Measurements from ENCODE around the gene TPPP.

TPPP gene

GRCh38 chr5:624951-625230, 68.3 kb downstream of the TPPP start:
- no peak for DNase-seq (ENCODE audit: low spot score)

- DNase-seq (ENCODE audit: low spot score) = no peak
Observed at GRCh38 chr5:624118-624950, 68.8 kb downstream of the TPPP start.

- DNase-seq (ENCODE audit: low spot score) = no peak
Observed at GRCh38 chr5:623531-623930, 69.6 kb downstream of the TPPP start.

GRCh38 chr5:622946-623522, 70.1 kb downstream of the TPPP start:
- DNase-seq (ENCODE audit: low spot score) = no peak

GRCh38 chr5:622359-622758, 70.8 kb downstream of the TPPP start:
- no peak for DNase-seq (ENCODE audit: low spot score)

GRCh38 chr5:621341-621761, 71.8 kb downstream of the TPPP start:
- no peak for DNase-seq (ENCODE audit: low spot score)

- no peak for DNase-seq (ENCODE audit: low spot score)
Observed at GRCh38 chr5:620586-621180, 72.5 kb downstream of the TPPP start.

GRCh38 chr5:620152-620551, 73.0 kb downstream of the TPPP start:
- DNase-seq (ENCODE audit: low spot score) = no peak

GRCh38 chr5:619444-619843, 73.7 kb downstream of the TPPP start:
- no peak for DNase-seq (ENCODE audit: low spot score)

- DNase-seq (ENCODE audit: low spot score) = no peak
Observed at GRCh38 chr5:618450-618849, 74.7 kb downstream of the TPPP start.

- no peak for DNase-seq (ENCODE audit: low spot score)
Observed at GRCh38 chr5:617896-618295, 75.3 kb downstream of the TPPP start.

GRCh38 chr5:616484-617039, 76.6 kb downstream of the TPPP start:
- no peak for DNase-seq (ENCODE audit: low spot score)

GRCh38 chr5:612498-613424, 80.4 kb downstream of the TPPP start:
- peak; percentile 16 for DNase-seq (ENCODE audit: low spot score)

- DNase-seq (ENCODE audit: low spot score) = peak; percentile 89
Observed at GRCh38 chr5:611731-612486, 81.2 kb downstream of the TPPP start, which contains the start of gene CEP72. Gene CEP72, plus strand, starts transcription at chr5:612340. Its CDS starts 22 bp downstream, at chr5:612362.

- no peak for DNase-seq (ENCODE audit: low spot score)
Observed at GRCh38 chr5:610744-611730, 82.1 kb downstream of the TPPP start.

GRCh38 chr5:610011-610743, 83.0 kb downstream of the TPPP start:
- DNase-seq (ENCODE audit: low spot score) = no peak

Measured in hematopoietic multipotent progenitor cell treated with erythropoietin and hydrocortisone succinate and interleukin-3 and kit ligand, for 15 days (in vitro differentiated cells).